ENCODE measurements around the gene AHNAK. TPM values are rescaled to one million over a fixed set of nuclear protein-coding genes. Genes with fewer than 3 reads are reported as not detected.

Gene AHNAK
- total RNA-seq, 3 donors from 2014 or later (not counting 1 experiment from before 2014, with no cell fraction given): 623 to 740 (median 677) TPM

DNA sequence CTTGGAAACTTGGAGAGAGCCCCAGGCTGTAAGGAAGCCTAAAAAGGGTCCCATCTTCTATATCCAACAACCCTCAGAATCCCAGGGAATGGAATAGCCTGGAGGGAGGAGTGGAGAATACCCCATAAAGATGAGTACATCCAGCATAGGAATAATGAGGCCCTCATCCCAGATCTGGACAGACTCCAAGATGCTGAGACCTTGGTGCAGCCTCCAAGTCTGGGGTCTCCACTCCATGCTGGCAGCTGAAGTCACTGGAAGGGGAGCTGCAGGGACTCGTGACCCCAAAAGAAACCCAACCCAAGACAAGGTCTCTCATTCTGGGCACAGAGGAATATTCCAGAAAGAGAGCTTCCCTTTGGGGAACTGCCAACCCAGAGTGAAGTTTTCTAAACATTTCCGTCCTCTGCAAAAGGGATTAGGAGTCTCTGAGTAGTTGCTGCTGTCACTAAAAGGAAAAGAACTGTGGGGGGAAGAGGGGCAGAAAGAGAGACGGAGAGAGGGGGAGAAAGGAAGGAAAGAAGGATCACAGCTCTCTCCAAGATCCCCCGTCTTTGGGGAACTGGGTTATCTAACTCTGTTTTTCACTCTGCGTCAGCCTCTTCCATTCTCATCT, 127.2 kb downstream of the AHNAK start:
- intact Hi-C loops (cut with micrococcal nuclease): no loop called here
- no peaks in the 10 kb centered on the region for H3K27me3 ChIP-seq (ENCODE audit: control insufficient read depth, insufficient read depth, low read length)
- H3K27me3 Mint-ChIP-seq (ENCODE audit: low read depth in 2 of 2): peaks cover 0 to 3% of the 10 kb centered on the region in 2 donors
- TF ChIP-seq, protein P1, sequence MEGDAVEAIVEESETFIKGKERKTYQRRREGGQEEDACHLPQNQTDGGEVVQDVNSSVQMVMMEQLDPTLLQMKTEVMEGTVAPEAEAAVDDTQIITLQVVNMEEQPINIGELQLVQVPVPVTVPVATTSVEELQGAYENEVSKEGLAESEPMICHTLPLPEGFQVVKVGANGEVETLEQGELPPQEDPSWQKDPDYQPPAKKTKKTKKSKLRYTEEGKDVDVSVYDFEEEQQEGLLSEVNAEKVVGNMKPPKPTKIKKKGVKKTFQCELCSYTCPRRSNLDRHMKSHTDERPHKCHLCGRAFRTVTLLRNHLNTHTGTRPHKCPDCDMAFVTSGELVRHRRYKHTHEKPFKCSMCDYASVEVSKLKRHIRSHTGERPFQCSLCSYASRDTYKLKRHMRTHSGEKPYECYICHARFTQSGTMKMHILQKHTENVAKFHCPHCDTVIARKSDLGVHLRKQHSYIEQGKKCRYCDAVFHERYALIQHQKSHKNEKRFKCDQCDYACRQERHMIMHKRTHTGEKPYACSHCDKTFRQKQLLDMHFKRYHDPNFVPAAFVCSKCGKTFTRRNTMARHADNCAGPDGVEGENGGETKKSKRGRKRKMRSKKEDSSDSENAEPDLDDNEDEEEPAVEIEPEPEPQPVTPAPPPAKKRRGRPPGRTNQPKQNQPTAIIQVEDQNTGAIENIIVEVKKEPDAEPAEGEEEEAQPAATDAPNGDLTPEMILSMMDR (IDR thresholded peaks at IDR 0.05): no peak
- H3K27ac Mint-ChIP-seq: no peak overlapping the region
- 66% methylated on average over 4 of the region's 5 CpGs for WGBS (ENCODE audit: insufficient coverage)
- peaks cover under 1% of the 10 kb centered on the region for H3K4me1 ChIP-seq (ENCODE audit: control insufficient read depth, insufficient read depth, low read length)
- no peak overlapping the region for H3K4me3 Mint-ChIP-seq
- no peak overlapping the region for H3K4me3 ChIP-seq (ENCODE audit: low read length)
- H3K36me3 ChIP-seq (ENCODE audit: control insufficient read depth, insufficient read depth, low read length): no peaks in the 10 kb centered on the region
- H3K27ac ChIP-seq (ENCODE audit: low read length): no peak overlapping the region
- peaks cover 2% of the 10 kb centered on the region in 2 donors for H3K4me1 Mint-ChIP-seq
- ATAC-seq (no peak), DNase-seq (no peak)
- H3K9me3 ChIP-seq (ENCODE audit: control insufficient read depth, insufficient read depth, low read length): no peaks in the 10 kb centered on the region
- H3K9me3 Mint-ChIP-seq: no peaks in the 10 kb centered on the region
- H3K36me3 Mint-ChIP-seq: no peaks in the 10 kb centered on the region

DNA sequence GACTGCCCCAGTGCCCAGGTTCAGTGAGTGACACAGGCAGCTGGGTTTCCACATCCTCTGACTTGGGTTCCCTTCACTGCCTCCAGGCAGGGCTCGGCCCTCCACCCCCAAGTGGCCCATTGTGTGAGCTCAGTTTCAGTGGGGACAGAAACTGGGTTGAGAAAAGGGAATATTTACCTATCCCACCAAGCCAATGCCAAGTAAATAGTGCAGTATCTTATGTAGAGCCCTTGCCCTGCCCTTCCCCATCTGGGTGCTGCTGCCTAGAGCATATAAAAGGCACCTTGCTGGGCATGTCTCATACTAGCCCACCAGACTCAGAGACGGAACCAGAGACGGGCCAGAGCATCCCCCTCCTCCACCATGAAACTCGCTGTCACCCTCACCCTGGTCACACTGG, 127.9 kb downstream of the AHNAK start, which contains the start of gene SCGB1A1:
SCGB1A1 (plus strand) TSS at position 301 of the 400 bp plus-strand sequence; CDS start at position 364, 63 bp downstream.
- TF ChIP-seq, protein P1 (IDR thresholded peaks at IDR 0.05): no peak
- no peaks in the 10 kb centered on the region for H3K4me1 Mint-ChIP-seq
- H3K27ac Mint-ChIP-seq: no peak within 1 kb of the TSS

DNA sequence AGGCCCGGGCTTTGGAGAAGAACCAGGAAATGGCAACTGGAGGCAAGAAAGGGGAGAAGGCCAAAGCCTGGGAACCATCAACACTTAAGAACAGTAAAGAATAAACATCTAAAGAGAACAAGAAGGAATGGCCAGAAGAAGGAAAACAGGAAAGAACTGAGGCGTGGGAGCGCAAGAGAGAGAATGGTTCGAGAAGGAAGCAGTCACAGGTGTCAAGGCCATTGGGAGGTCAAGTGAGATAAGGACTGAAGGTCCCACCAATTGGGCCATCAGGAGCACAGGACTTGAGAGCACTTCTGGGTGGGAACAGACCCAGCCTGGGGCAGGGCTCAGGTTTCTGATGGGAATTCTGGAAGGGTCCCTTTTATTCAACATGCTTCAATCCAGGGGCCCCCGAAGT, 128.5 kb downstream of the AHNAK start:
- no peaks in the 10 kb centered on the region for H3K36me3 Mint-ChIP-seq
- Histone ChIP-seq H3K36me3 (ENCODE audit: control insufficient read depth, insufficient read depth, low read length) (no peaks in the 10 kb centered on the region), H3K27ac (ENCODE audit: low read length) (no peak overlapping the region), H3K27me3 (ENCODE audit: control insufficient read depth, insufficient read depth, low read length) (no peaks in the 10 kb centered on the region), H3K9me3 (ENCODE audit: control insufficient read depth, insufficient read depth, low read length) (no peaks in the 10 kb centered on the region), H3K4me3 (ENCODE audit: low read length) (no peak overlapping the region), H3K4me1 (ENCODE audit: control insufficient read depth, insufficient read depth, low read length) (no peaks in the 10 kb centered on the region)
- DNase-seq (no peak), ATAC-seq (no peak)
- no peaks in the 10 kb centered on the region for H3K4me1 Mint-ChIP-seq
- H3K4me3 Mint-ChIP-seq: no peak overlapping the region
- peaks cover 0 to 3% of the 10 kb centered on the region in 2 donors for H3K27me3 Mint-ChIP-seq (ENCODE audit: low read depth in 2 of 2)
- intact Hi-C loops (cut with micrococcal nuclease): no loop called here
- H3K9me3 Mint-ChIP-seq: no peaks in the 10 kb centered on the region
- TF ChIP-seq, protein P1 (IDR thresholded peaks at IDR 0.05): no peak
- H3K27ac Mint-ChIP-seq: no peak overlapping the region
- WGBS (ENCODE audit: insufficient coverage): 91% methylated on average over 5 of the region's 5 CpGs

More for the DNA sequence above, 127.9 kb downstream of the AHNAK start, which contains the start of gene SCGB1A1:
- Mint-ChIP-seq H3K36me3 (no peaks in the 10 kb centered on the region), H3K27me3 (ENCODE audit: low read depth in 2 of 2) (peaks cover 0 to 3% of the 10 kb centered on the region in 2 donors), H3K9me3 (no peaks in the 10 kb centered on the region), H3K4me3 (no peak within 1 kb of the TSS)
- WGBS (ENCODE audit: insufficient coverage): 68% methylated on average over 3 of the region's 4 CpGs
- no peak within 1 kb of the TSS for H3K27ac ChIP-seq (ENCODE audit: low read length)
- no peak within 1 kb of the TSS for H3K4me3 ChIP-seq (ENCODE audit: low read length)
- DNase-seq (no peak), ATAC-seq (no peak)
- intact Hi-C loops (cut with micrococcal nuclease): no loop called here
- H3K36me3 ChIP-seq (ENCODE audit: control insufficient read depth, insufficient read depth, low read length): no peaks in the 10 kb centered on the region
- H3K4me1 ChIP-seq (ENCODE audit: control insufficient read depth, insufficient read depth, low read length): no peaks in the 10 kb centered on the region
- H3K9me3 ChIP-seq (ENCODE audit: control insufficient read depth, insufficient read depth, low read length): no peaks in the 10 kb centered on the region
- no peaks in the 10 kb centered on the region for H3K27me3 ChIP-seq (ENCODE audit: control insufficient read depth, insufficient read depth, low read length)

DNA sequence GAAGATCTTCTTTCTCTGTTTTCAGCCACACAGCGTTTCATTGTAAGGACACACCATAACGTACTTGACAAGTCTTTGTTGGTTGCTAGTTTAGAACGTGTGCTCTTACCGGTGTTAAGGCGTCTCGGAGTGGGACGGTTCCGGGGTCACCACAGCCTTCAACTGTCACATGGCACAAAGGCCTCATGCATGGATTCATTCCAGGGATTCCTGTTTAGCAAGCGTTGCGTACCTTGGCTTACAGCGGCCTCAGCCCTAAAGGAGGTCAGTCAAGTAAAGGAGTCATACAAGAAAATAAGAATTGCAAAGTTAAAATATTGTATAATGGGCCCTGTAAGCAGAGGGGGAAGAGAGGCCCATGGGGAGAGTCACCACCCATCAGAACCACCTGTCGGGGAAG, 130.0 kb downstream of the AHNAK start:
- Mint-ChIP-seq H3K4me3 (no peak overlapping the region), H3K27ac (no peak overlapping the region), H3K36me3 (no peaks in the 10 kb centered on the region), H3K4me1 (no peaks in the 10 kb centered on the region), H3K9me3 (no peaks in the 10 kb centered on the region), H3K27me3 (ENCODE audit: low read depth in 2 of 2) (peaks cover 0 to 3% of the 10 kb centered on the region in 2 donors)
- TF ChIP-seq, protein P1 (IDR thresholded peaks at IDR 0.05): no peak
- Histone ChIP-seq H3K4me3 (ENCODE audit: low read length) (no peak overlapping the region), H3K27me3 (ENCODE audit: control insufficient read depth, insufficient read depth, low read length) (no peaks in the 10 kb centered on the region), H3K4me1 (ENCODE audit: control insufficient read depth, insufficient read depth, low read length) (no peaks in the 10 kb centered on the region), H3K27ac (ENCODE audit: low read length) (no peak overlapping the region), H3K9me3 (ENCODE audit: control insufficient read depth, insufficient read depth, low read length) (no peaks in the 10 kb centered on the region), H3K36me3 (ENCODE audit: control insufficient read depth, insufficient read depth, low read length) (no peaks in the 10 kb centered on the region)
- WGBS (ENCODE audit: insufficient coverage): 97% methylated on average over 12 of the region's 12 CpGs
- intact Hi-C loops (cut with micrococcal nuclease): no loop called here
- ATAC-seq (no peak), DNase-seq (no peak)
